ENCODE measurements around the gene ADISSP. TPM values are rescaled to one million over a fixed set of nuclear protein-coding genes. Genes with fewer than 3 reads are reported as not detected.

The ADISSP gene
- total and polyA plus RNA-seq, 2 donors (not counting 3 experiments of a cell fraction or from before 2014, with no cell fraction given) = 55.0 to 67.5 TPM

- no peaks in the 10 kb centered on the region for H3K79me2 ChIP-seq (ENCODE audit: control insufficient read depth, insufficient read depth, low read length)
- BruUV-seq (replicated peaks) = no TSS peak
- H3K9me1 ChIP-seq (replicated peaks; ENCODE audit: control insufficient read depth, extremely low read depth, insufficient read depth, low read length) = no peaks in the 10 kb centered on the region
- TF ChIP-seq POLR2AphosphoS5 (IDR thresholded peaks at IDR 0.05; ENCODE audit: insufficient read depth, low read depth, low read length) (no peak), POLR2A (IDR thresholded peaks at IDR 0.05; ENCODE audit: low read depth, low read length) (no peak), JUN (IDR thresholded peaks at IDR 0.05; ENCODE audit: borderline replicate concordance, insufficient read depth, insufficient read length, low read depth) (no peak), GATA2 (IDR thresholded peaks at IDR 0.05; ENCODE audit: insufficient read depth, insufficient read length, low read depth, low read length) (no peak), FOS (IDR thresholded peaks at IDR 0.05; ENCODE audit: borderline replicate concordance, insufficient read depth, low read length) (no peak), EZH2 (IDR thresholded peaks at IDR 0.05; ENCODE audit: borderline replicate concordance, low read depth, low read length, severe bottlenecking) (no peak)
- TF ChIP-seq, protein P1, sequence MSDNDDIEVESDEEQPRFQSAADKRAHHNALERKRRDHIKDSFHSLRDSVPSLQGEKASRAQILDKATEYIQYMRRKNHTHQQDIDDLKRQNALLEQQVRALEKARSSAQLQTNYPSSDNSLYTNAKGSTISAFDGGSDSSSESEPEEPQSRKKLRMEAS (IDR thresholded peaks at IDR 0.05; ENCODE audit: insufficient read depth, insufficient read length) = no peak
- H3K4me1 ChIP-seq (ENCODE audit: control insufficient read depth, extremely low read depth, insufficient read depth, low read length) = peaks cover 12% of the 10 kb centered on the region
- no peak overlapping the region for H3K4me3 ChIP-seq (replicated peaks in 1 of 3; ENCODE audit: insufficient read depth in 1 of 3, low read depth in 1 of 3, low read length in 3 of 3)
- H2AFZ ChIP-seq (ENCODE audit: low read depth, low read length) = no peak overlapping the region
- dilution Hi-C loops (cut with MboI; ENCODE audit: extremely low pct_ligation_motif_present, low sequenced_read_pairs) (no loop called here), intact Hi-C loops (cut with micrococcal nuclease) (no loop called here)
- no peak overlapping the region for H3K9ac ChIP-seq (replicated peaks; ENCODE audit: extremely low read depth, insufficient read depth, low read length)
- H3K27ac ChIP-seq (ENCODE audit: insufficient read depth, low read depth, low read length) = no peak overlapping the region
- no peaks in the 10 kb centered on the region for H3K36me3 ChIP-seq (ENCODE audit: control insufficient read depth in 2 of 2, extremely low read depth in 1 of 2, insufficient read depth in 2 of 2, low read length in 2 of 2)
- ChIA-PET CTCF (interaction anchor here (1.2 to 3.3 kb wide), 4 partner anchors 15 to 43 kb away, joined by 3 to 18 read pairs (median 8); partner anchors contain the start of gene SPEF1), POLR2A (no interaction called here)
- no peak for FAIRE-seq
- no peaks in the 10 kb centered on the region for H3K9me3 ChIP-seq (replicated peaks; ENCODE audit: control insufficient read depth, insufficient read depth, low read length)
- DNase-seq (ENCODE audit: low read depth, low spot score) = no peak
- no peaks in the 10 kb centered on the region for H3K27me3 ChIP-seq (ENCODE audit: control insufficient read depth in 2 of 2, insufficient read depth in 2 of 2, low read length in 2 of 2)
- no peak overlapping the region for H3K4me2 ChIP-seq (ENCODE audit: insufficient read depth, low read length)
- H4K20me1 ChIP-seq (replicated peaks; ENCODE audit: control insufficient read depth, extremely low read depth, insufficient read depth, low read length) = no peaks in the 10 kb centered on the region
Observed at GRCh38 chr20:3738111-3739053, 29.2 kb downstream of the ADISSP start.

Measured in endothelial cell of umbilical vein (primary cell).